NT2/D1 (cell line): ENCODE results near the gene TTC34.
A peak's percentile ranks its signal among the peaks of the same experiment; 100 is the strongest.

Source experiments
- DNase-seq: peaks from one replicate; pipeline ENCODE4 v3.0.0-alpha.2; 2011; ENCODE audit warnings: low read depth, low spot score
- H3K27me3 ChIP-seq: 2 replicates; pipeline ENCODE4 v1.6.0; 2011; ENCODE audit warnings: mild to moderate bottlenecking; ENCODE audit not compliant: insufficient read length, insufficient read depth
- H3K36me3 ChIP-seq: 2 replicates; pipeline ENCODE4 v1.6.1; 2011; ENCODE audit warnings: mild to moderate bottlenecking, low read length, mixed read lengths; ENCODE audit not compliant: insufficient read depth, insufficient read length
- H3K4me1 ChIP-seq: 2 replicates; pipeline ENCODE4 v1.5.1; 2011; ENCODE audit not compliant: insufficient read depth, insufficient read length
- H3K4me3 ChIP-seq: 2 replicates; pipeline ENCODE4 v1.5.1; 2011; ENCODE audit warnings: low read depth; ENCODE audit not compliant: insufficient read length
- H3K9ac ChIP-seq: 2 replicates; pipeline ENCODE4 v1.6.0; 2011; ENCODE audit warnings: low read depth; ENCODE audit not compliant: insufficient read length
- H3K9me3 ChIP-seq: 2 replicates; pipeline ENCODE4 v1.5.1; 2011; ENCODE audit warnings: mild to moderate bottlenecking, low read length; ENCODE audit not compliant: insufficient read depth
- SUZ12 ChIP-seq: IDR thresholded peaks from 2 replicates; pipeline ENCODE4 v1.6.1; 2011; ENCODE audit not compliant: insufficient read length, insufficient read depth; ENCODE audit errors: extremely low read depth
- YY1 ChIP-seq: IDR thresholded peaks from 2 replicates; pipeline ENCODE4 v1.6.1; 2011; ENCODE audit not compliant: insufficient read length, insufficient read depth
- ZNF274 ChIP-seq: IDR thresholded peaks from 2 replicates; pipeline ENCODE4 v1.6.1; 2011; ENCODE audit warnings: mild to moderate bottlenecking, low read depth, low read length

TTC34 gene

DNA sequence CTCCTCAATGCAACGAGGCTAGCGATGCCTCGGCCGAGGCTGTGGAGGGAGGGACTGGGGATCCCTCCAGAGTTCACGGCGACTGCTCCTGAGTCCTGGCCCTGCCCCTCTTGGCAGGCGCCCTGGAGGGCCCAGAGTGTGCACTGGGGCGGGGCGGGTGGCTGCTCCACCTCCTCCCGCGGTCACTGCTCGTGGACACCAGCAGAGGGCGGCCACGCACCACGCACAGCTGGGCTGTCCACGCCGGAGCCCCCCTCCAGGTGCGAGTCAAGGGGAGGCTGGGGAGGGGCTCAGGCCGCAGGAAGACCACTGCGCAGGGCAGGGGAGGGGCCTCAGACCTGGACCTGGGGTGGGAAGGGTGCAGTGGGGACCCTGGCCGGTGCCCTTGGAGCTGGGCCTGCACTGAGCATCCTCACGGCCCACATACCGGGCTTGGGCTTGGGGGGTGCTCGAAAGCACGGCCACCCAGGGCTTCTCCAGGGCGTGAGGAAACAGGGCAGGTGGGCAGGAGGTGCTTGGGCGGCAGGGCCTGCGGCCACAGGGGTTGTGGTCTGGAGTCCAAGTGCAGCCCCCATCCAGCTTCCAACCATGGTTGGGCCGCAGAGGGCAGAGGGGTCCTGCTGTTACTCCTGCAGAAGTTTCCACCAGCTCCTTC lies 20.6 kb upstream of the TTC34 start:
- Histone ChIP-seq H3K9me3 (peaks cover 4% of the 10 kb centered on the region; the same call in 1 of the 2 replicates), H3K4me1 (no peaks in the 10 kb centered on the region), H3K9ac (peak overlapping the region; percentile 21), H3K27me3 (no peaks in the 10 kb centered on the region), H3K36me3 (no peaks in the 10 kb centered on the region), H3K4me3 (no peak overlapping the region)
- TF ChIP-seq YY1 (no peak), ZNF274 (no peak), SUZ12 (no peak)
- no peak for DNase-seq

DNA sequence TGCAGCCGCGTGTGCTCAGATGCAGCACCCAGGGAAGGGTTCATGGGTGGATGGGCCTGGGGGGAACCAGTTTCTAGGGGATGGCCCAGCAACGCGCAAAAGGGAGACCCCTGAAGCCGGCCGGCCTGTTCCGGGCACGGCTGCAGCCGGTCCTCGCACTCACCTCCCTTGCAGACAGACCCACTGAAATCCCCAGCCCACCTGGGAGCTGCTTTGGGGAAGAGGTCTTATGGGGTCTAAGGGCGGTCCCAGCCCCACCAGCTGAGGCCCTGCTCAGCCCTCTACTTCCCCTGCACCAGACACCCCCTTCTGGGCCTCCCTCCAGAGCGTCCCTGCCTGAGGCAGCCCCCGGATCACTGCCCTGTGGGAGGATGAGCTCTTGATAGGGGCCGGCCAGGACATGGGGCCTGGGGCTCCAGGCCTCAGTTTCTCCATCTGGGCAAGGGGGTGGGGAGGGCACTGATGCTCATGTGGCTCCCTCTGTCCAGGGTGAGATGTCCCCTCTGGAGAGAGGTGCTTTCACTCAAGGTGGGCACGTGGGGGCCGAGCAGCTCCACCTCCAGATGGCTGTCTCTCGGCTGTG lies 20.0 kb upstream of the TTC34 start:
- no peak for DNase-seq
- Histone ChIP-seq H3K9me3 (no peaks in the 10 kb centered on the region), H3K4me1 (no peaks in the 10 kb centered on the region), H3K4me3 (no peak overlapping the region), H3K36me3 (no peaks in the 10 kb centered on the region), H3K27me3 (no peaks in the 10 kb centered on the region), H3K9ac (no peak overlapping the region)
- TF ChIP-seq SUZ12 (no peak), YY1 (no peak), ZNF274 (no peak)

GRCh38 chr1:2820731-2821372 lies 19.4 kb upstream of the TTC34 start:
- no peak for DNase-seq
- TF ChIP-seq ZNF274 (no peak), SUZ12 (no peak)
- Histone ChIP-seq H3K36me3 (no peaks in the 10 kb centered on the region), H3K4me1 (no peaks in the 10 kb centered on the region), H3K9ac (no peak overlapping the region), H3K9me3 (no peaks in the 10 kb centered on the region), H3K4me3 (no peak overlapping the region), H3K27me3 (no peaks in the 10 kb centered on the region)

GRCh38 chr1:2819831-2820730 lies 18.6 kb upstream of the TTC34 start:
- Histone ChIP-seq H3K9me3 (no peaks in the 10 kb centered on the region), H3K27me3 (no peaks in the 10 kb centered on the region), H3K36me3 (no peaks in the 10 kb centered on the region), H3K4me3 (no peak overlapping the region), H3K9ac (no peak overlapping the region), H3K4me1 (no peaks in the 10 kb centered on the region)
- no peak for DNase-seq
- TF ChIP-seq YY1, result no peak
- no peak for TF ChIP-seq SUZ12
- no peak for TF ChIP-seq ZNF274

GRCh38 chr1:2819429-2819828 lies 17.9 kb upstream of the TTC34 start:
- H3K9me3 ChIP-seq, result no peaks in the 10 kb centered on the region
- no peak for DNase-seq
- no peaks in the 10 kb centered on the region for H3K4me1 ChIP-seq
- no peak overlapping the region for H3K4me3 ChIP-seq
- H3K36me3 ChIP-seq, result no peaks in the 10 kb centered on the region
- TF ChIP-seq SUZ12 (no peak), ZNF274 (no peak)
- no peaks in the 10 kb centered on the region for H3K27me3 ChIP-seq
- H3K9ac ChIP-seq, result no peak overlapping the region

GRCh38 chr1:2817784-2818564 lies 16.5 kb upstream of the TTC34 start:
- Histone ChIP-seq H3K9ac (no peak overlapping the region), H3K27me3 (no peaks in the 10 kb centered on the region), H3K4me1 (no peaks in the 10 kb centered on the region), H3K9me3 (peaks cover 11% of the 10 kb centered on the region; the same call in 1 of the 2 replicates), H3K36me3 (no peaks in the 10 kb centered on the region), H3K4me3 (no peak overlapping the region)
- TF ChIP-seq ZNF274 (no peak), YY1 (no peak), SUZ12 (no peak)
- no peak for DNase-seq
